H9 (cell line): Measurements from ENCODE around the gene TRPM1. TPM values are rescaled to one million over a fixed set of nuclear protein-coding genes. Genes with fewer than 3 reads are reported as not detected.

Experiments used
- DNase-seq: peaks from one replicate; pipeline ENCODE4 v3.0.0-alpha.2; 2017
- H2AFZ ChIP-seq: one replicate; pipeline ENCODE4 v1.6.1; 2013; ENCODE audit warnings: mild to moderate bottlenecking, low read length, control low read depth, moderate library complexity
- H2AK5ac ChIP-seq: 2 replicates; pipeline ENCODE4 v1.6.1; 2013; ENCODE audit warnings: low read length, control low read depth, mixed read lengths; ENCODE audit not compliant: insufficient read length
- H2BK120ac ChIP-seq: one replicate; pipeline ENCODE4 v1.6.1; 2013; ENCODE audit warnings: low read depth, mild to moderate bottlenecking, low read length, control low read depth, inconsistent platforms; ENCODE audit not compliant: poor library complexity, severe bottlenecking
- H2BK12ac ChIP-seq: 2 replicates; pipeline ENCODE4 v1.6.1; 2013; ENCODE audit warnings: low read length, control low read depth, mixed read lengths, low read depth; ENCODE audit not compliant: insufficient read length
- H2BK15ac ChIP-seq: 2 replicates; pipeline ENCODE4 v1.6.1; 2013; ENCODE audit warnings: low read depth, low read length, control low read depth
- H2BK20ac ChIP-seq: one replicate; pipeline ENCODE4 v1.6.1; 2013; ENCODE audit warnings: low read depth, mild to moderate bottlenecking, low read length, control low read depth, inconsistent platforms; ENCODE audit not compliant: poor library complexity, severe bottlenecking
- H2BK5ac ChIP-seq: 2 replicates; pipeline ENCODE4 v1.6.1; 2013; ENCODE audit warnings: low read length, control low read depth, mixed read lengths; ENCODE audit not compliant: insufficient read length
- H3K14ac ChIP-seq: 2 replicates; pipeline ENCODE4 v1.6.1; 2013; ENCODE audit warnings: low read length, control low read depth; ENCODE audit not compliant: insufficient read depth
- H3K18ac ChIP-seq: 2 replicates; pipeline ENCODE4 v1.6.1; 2013; ENCODE audit warnings: low read depth, mild to moderate bottlenecking, mixed read lengths, low read length, control low read depth; ENCODE audit not compliant: insufficient read length
- H3K23ac ChIP-seq: 2 replicates; pipeline ENCODE4 v1.6.1; 2013; ENCODE audit warnings: low read length, control low read depth, mixed read lengths, low read depth; ENCODE audit not compliant: insufficient read length
- H3K23me2 ChIP-seq: 2 replicates; pipeline ENCODE4 v1.6.1; 2013; ENCODE audit warnings: low read depth, mild to moderate bottlenecking, mixed read lengths, low read length, control low read depth; ENCODE audit not compliant: insufficient read length, poor library complexity, severe bottlenecking
- H3K27ac ChIP-seq: 2 replicates; pipeline ENCODE4 v1.5.1; 2013; ENCODE audit warnings: low read length, control low read depth, mixed read lengths, low read depth; ENCODE audit not compliant: insufficient read length
- H3K27me3 ChIP-seq: 2 replicates; pipeline ENCODE4 v1.6.1; 2013; ENCODE audit warnings: low read length, control low read depth, inconsistent platforms; ENCODE audit not compliant: insufficient read depth
- H3K4ac ChIP-seq: 2 replicates; pipeline ENCODE4 v1.6.1; 2013; ENCODE audit warnings: low read depth, mild to moderate bottlenecking, control low read depth, inconsistent platforms, low read length, moderate library complexity
- H3K4me1 ChIP-seq: 2 replicates; pipeline ENCODE4 v1.6.1; 2013; ENCODE audit warnings: low read length, control low read depth, inconsistent platforms; ENCODE audit not compliant: insufficient read depth
- H3K4me2 ChIP-seq: 2 replicates; pipeline ENCODE4 v1.6.1; 2013; ENCODE audit warnings: low read length, control low read depth, mixed read lengths; ENCODE audit not compliant: insufficient read length, insufficient read depth
- H3K56ac ChIP-seq: 2 replicates; pipeline ENCODE4 v1.6.1; 2013; ENCODE audit warnings: low read depth, mild to moderate bottlenecking, mixed read lengths, low read length, control low read depth; ENCODE audit not compliant: insufficient read length
- H3K79me1 ChIP-seq: 2 replicates; pipeline ENCODE4 v1.6.1; 2013; ENCODE audit warnings: low read depth, mild to moderate bottlenecking, moderate library complexity, low read length, control low read depth, inconsistent platforms; ENCODE audit not compliant: insufficient read depth, poor library complexity, severe bottlenecking
- H3K79me2 ChIP-seq: 2 replicates; pipeline ENCODE4 v1.6.1; 2013; ENCODE audit warnings: low read length, control low read depth, inconsistent platforms; ENCODE audit not compliant: insufficient read depth
- H3K9ac ChIP-seq: 2 replicates; pipeline ENCODE4 v1.6.1; 2013; ENCODE audit warnings: low read length, control low read depth, mixed read lengths; ENCODE audit not compliant: insufficient read length; ENCODE audit errors: extremely low read depth
- H3K9me3 ChIP-seq: one replicate; pipeline ENCODE4 v1.6.1; 2013; ENCODE audit warnings: low read depth, low read length, inconsistent platforms; ENCODE audit not compliant: control insufficient read depth
- H3T11ph ChIP-seq: one replicate; pipeline ENCODE4 v1.6.1; 2013; ENCODE audit warnings: mild to moderate bottlenecking, low read length, control low read depth, inconsistent platforms
- H4K20me1 ChIP-seq: one replicate; pipeline ENCODE4 v1.6.1; 2013; ENCODE audit not compliant: control insufficient read depth, insufficient read length, insufficient read depth
- H4K5ac ChIP-seq: 2 replicates; pipeline ENCODE4 v1.6.1; 2013; ENCODE audit warnings: low read depth, mild to moderate bottlenecking, mixed read lengths, low read length, control low read depth; ENCODE audit not compliant: insufficient read length
- H4K8ac ChIP-seq: replicated peaks from 2 replicates; pipeline ENCODE4 v1.6.1; 2013; ENCODE audit warnings: low read length, control low read depth, mixed read lengths, low read depth; ENCODE audit not compliant: insufficient read length
- H4K91ac ChIP-seq: 2 replicates; pipeline ENCODE4 v1.6.1; 2013; ENCODE audit warnings: low read depth, mild to moderate bottlenecking, moderate library complexity, mixed read lengths, low read length, control low read depth; ENCODE audit not compliant: insufficient read length
- H3K27ac Mint-ChIP-seq, 3 experiments: 2 replicates in 2 of 3; 3 replicates in 1 of 3; pipeline ENCODE4 v1.8.0; 2020 to 2021; ENCODE audit warnings: mixed read lengths in 3 of 3, mild to moderate bottlenecking in 1 of 3, moderate library complexity in 1 of 3
- H3K27me3 Mint-ChIP-seq: 2 replicates; pipeline ENCODE4 v1.8.0; 2021; ENCODE audit warnings: low read depth, mild to moderate bottlenecking, moderate library complexity, mixed read lengths
- H3K36me3 Mint-ChIP-seq, 3 experiments: 2 replicates in 2 of 3; 3 replicates in 1 of 3; pipeline ENCODE4 v1.8.0; 2020 to 2021; ENCODE audit warnings: low read depth in 3 of 3, mixed read lengths in 3 of 3; ENCODE audit not compliant: insufficient read depth in 1 of 3
- H3K4me1 Mint-ChIP-seq, 2 experiments: 2 replicates each; pipeline ENCODE4 v1.8.0; 2020; ENCODE audit warnings: mixed read lengths in 2 of 2
- H3K4me3 Mint-ChIP-seq, 2 experiments: 2 replicates in 1 of 2; 3 replicates in 1 of 2; pipeline ENCODE4 v1.8.0; 2020 to 2021; ENCODE audit warnings: mild to moderate bottlenecking in 2 of 2, mixed read lengths in 2 of 2, moderate library complexity in 1 of 2
- H3K9me3 Mint-ChIP-seq, 2 experiments: 2 replicates in 1 of 2; 3 replicates in 1 of 2; pipeline ENCODE4 v1.8.0; 2020; ENCODE audit warnings: mild to moderate bottlenecking in 2 of 2, mixed read lengths in 2 of 2, moderate library complexity in 1 of 2
- CTCF ChIP-seq: fragments of 200-600 bp; sonication (generic); conservative IDR thresholded peaks from 3 replicates; pipeline ENCODE4 v1.8.0; 2021; ENCODE audit warnings: antibody characterized with exemption, mild to moderate bottlenecking
- WGBS: extraction: QIAGEN DNeasy Blood & Tissue Kit; methylation state at CpG from one replicate; pipeline ENCODE4 v1.1.7; 2013; ENCODE audit warnings: missing lambda C conversion rate, low lambda C conversion rate, mixed read lengths; ENCODE audit not compliant: insufficient read length; ENCODE audit errors: extremely low coverage; 5-methylcytosine and 5-hydroxymethylcytosine counted together
- total RNA-seq: library from RNA; stranded (reverse); gene quantifications from 2 replicates; pipeline ENCODE4 v1.2.1, GENCODE V29; 2021

The TRPM1 gene
- total RNA-seq, 1 experiment from 2014 or later, result not detected

GRCh38 chr15:30999729-31000128, 101.8 kb downstream of the TRPM1 start:
- Mint-ChIP-seq H3K27ac (no peak overlapping the region), H3K36me3 (no peaks in the 10 kb centered on the region), H3K9me3 (no peaks in the 10 kb centered on the region), H3K4me3 (no peak overlapping the region), H3K4me1 (peaks cover 9 to 10% of the 10 kb centered on the region in 2 experiments), H3K27me3 (no peaks in the 10 kb centered on the region)
- Histone ChIP-seq H3K18ac (no peak overlapping the region), H2BK120ac (no peak overlapping the region), H3K79me1 (no peaks in the 10 kb centered on the region), H4K20me1 (no peaks in the 10 kb centered on the region), H2BK12ac (no peak overlapping the region), H2BK15ac (no peak overlapping the region), H3K4me1 (no peaks in the 10 kb centered on the region; the same call in 1 of the 2 replicates), H3K9ac (no peak overlapping the region), H3K23me2 (no peaks in the 10 kb centered on the region), H2BK5ac (no peak overlapping the region), H2AFZ (no peak overlapping the region), H3K27ac (no peak overlapping the region), H3K79me2 (no peaks in the 10 kb centered on the region; the same call in 1 of the 2 replicates), H3K14ac (no peak overlapping the region), H3K23ac (no peak overlapping the region), H3K9me3 (no peaks in the 10 kb centered on the region), H3K4ac (no peak overlapping the region), H4K8ac (no peak overlapping the region), H3T11ph (no peak overlapping the region), H3K56ac (no peak overlapping the region), H3K27me3 (no peaks in the 10 kb centered on the region), H2AK5ac (no peak overlapping the region), H3K4me2 (no peak overlapping the region), H4K5ac (no peak overlapping the region), H2BK20ac (no peak overlapping the region), H4K91ac (no peak overlapping the region)
- WGBS, result no CpG with 5 or more reads among the region's 3 CpGs
- no peak for TF ChIP-seq CTCF
- DNase-seq, result no peak
